Measurements from ENCODE around the gene CS.

GRCh38 chr12:56282579-56282978 lies 17.6 kb downstream of the CS start:
- TF ChIP-seq CTCF (IDR thresholded peaks at IDR 0.05) (no peak), POLR2A (IDR thresholded peaks at IDR 0.05) (no peak)

Measured in adrenal gland (tissue), 5 donors.